Mesodermal cell (in vitro differentiated cells): ENCODE data around the gene CYP2F1.
"Not testable (repeated sequence)": the region's sequence is repeated elsewhere in the genome, so short reads cannot be mapped to it uniquely, and the experiment has no call there.

Experiments
- H3K27ac ChIP-seq: 2 replicates; pipeline ENCODE4 v1.7.0; 2013; ENCODE audit warnings: mild to moderate bottlenecking, low read depth, low read length, moderate library complexity; ENCODE audit not compliant: severe bottlenecking
- H3K36me3 ChIP-seq: 2 replicates; pipeline ENCODE4 v1.7.1; 2013; ENCODE audit warnings: mild to moderate bottlenecking, low read length, moderate library complexity; ENCODE audit not compliant: control insufficient read depth, insufficient read depth
- H3K4me1 ChIP-seq: one replicate; pipeline ENCODE4 v1.7.1; 2013; ENCODE audit warnings: mild to moderate bottlenecking, low read length; ENCODE audit not compliant: insufficient read depth, control insufficient read depth, poor library complexity, severe bottlenecking
- H3K4me3 ChIP-seq: 2 replicates; pipeline ENCODE4 v1.7.0; 2013; ENCODE audit warnings: low read length, control low read depth, mild to moderate bottlenecking; ENCODE audit not compliant: insufficient read depth, poor library complexity, severe bottlenecking; ENCODE audit errors: extremely low read depth
- H3K9me3 ChIP-seq: 2 replicates; pipeline ENCODE4 v1.7.1; 2013; ENCODE audit warnings: mild to moderate bottlenecking, low read length, moderate library complexity; ENCODE audit not compliant: control insufficient read depth
- WGBS, 2 experiments: methylation state at CpG; one replicate each; pipeline ENCODE4 v1.1.5; 2013; ENCODE audit warnings: missing lambda C conversion rate in 2 of 2; ENCODE audit not compliant: insufficient coverage in 2 of 2; 5-methylcytosine and 5-hydroxymethylcytosine counted together

CYP2F1 gene

DNA sequence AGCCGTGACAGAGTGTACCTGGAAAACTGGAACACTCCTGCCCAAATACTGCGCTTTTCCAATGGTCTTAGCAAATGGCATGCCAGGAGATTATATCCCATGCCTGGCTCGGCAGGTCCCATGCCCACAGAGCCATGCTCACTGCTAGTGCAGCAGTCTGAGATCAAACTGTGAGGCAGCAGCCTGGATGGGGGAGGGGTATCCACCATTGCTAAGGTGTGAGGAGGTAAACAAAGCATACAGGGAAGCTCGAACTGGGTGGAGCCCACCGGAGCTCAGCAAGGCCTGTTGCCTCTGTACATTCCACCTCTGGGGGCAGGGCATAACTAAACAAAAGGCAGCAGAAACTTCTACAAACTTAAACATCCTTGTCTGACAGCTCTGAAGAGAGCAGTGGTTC lies 15.5 kb upstream of the CYP2F1 start:
- WGBS, 2 experiments: 69 to 76% methylated on average over 4 to 5 of the region's 5 CpGs
- H3K4me1 ChIP-seq: no peaks in the 10 kb centered on the region
- H3K36me3 ChIP-seq: no peaks in the 10 kb centered on the region
- no peak overlapping the region for H3K4me3 ChIP-seq
- no peak overlapping the region for H3K27ac ChIP-seq
- no peaks in the 10 kb centered on the region for H3K9me3 ChIP-seq

DNA sequence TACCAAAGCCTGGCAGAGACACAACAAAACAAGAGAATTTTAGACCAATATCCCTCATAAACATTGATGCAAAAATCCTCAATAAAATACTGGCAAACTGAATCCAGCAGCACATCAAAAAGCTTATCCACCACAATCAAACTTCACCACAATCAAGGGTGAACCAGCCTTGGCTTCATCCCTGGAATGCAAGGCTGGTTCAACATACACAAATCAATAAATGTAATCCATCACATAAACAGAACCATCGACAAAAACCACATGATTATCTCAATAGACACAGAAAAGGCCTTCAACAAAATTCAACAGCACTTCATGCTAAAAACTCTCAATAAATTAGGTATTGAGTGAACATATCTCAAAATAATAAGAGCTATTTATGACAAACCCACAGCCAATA lies 12.0 kb upstream of the CYP2F1 start:
- not testable (repeated sequence) for H3K4me1 ChIP-seq, H3K27ac ChIP-seq, H3K36me3 ChIP-seq, H3K9me3 ChIP-seq, H3K4me3 ChIP-seq
- 83% methylated on average over 1 of the region's 1 CpG; no CpG with 5 or more reads in 1 of the 2 experiments for WGBS, 2 experiments

DNA sequence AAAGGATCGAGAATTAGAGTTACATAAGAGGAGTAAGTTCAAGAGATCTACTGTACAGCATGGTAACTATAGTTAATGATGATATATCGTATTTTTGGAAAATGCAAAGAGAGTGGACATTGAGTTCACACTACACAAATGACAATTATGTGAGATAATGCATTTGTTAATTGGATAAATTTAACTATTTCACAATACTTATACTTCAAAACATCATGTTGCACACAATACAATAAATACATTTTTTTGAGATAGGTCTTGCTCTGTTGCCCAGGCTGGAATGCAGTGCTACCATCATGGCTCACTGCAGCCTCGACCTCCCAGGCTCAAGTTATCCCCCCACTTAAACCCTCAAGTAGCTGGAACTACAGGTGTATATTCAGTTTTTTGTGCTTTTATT lies 8.1 kb upstream of the CYP2F1 start:
- Histone ChIP-seq H3K36me3 (no peaks in the 10 kb centered on the region), H3K4me1 (no peaks in the 10 kb centered on the region), H3K9me3 (no peaks in the 10 kb centered on the region), H3K4me3 (no peak overlapping the region), H3K27ac (no peak overlapping the region)
- WGBS, 2 experiments: 100% methylated on average over 1 of the region's 3 CpGs

DNA sequence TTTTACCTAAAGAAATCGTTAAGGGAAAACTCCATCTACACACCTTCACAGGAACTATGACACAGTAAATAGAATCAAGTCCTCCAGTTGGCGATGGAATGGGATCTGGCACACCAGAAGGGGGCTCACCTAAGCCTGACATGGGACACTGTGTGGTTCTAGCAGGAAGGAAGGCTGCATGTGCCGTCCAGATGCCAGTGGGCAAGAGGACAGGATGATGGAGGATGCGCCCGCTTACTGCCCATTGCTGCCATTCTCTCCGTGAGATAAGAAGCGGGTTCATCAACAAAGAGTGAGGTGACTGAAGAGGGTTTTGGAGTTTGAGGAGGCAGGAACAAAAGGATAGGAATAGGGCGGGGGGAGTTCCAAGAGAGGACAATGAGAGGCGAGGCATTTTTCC lies 2.9 kb upstream of the CYP2F1 start:
- H3K36me3 ChIP-seq: no peaks in the 10 kb centered on the region

DNA sequence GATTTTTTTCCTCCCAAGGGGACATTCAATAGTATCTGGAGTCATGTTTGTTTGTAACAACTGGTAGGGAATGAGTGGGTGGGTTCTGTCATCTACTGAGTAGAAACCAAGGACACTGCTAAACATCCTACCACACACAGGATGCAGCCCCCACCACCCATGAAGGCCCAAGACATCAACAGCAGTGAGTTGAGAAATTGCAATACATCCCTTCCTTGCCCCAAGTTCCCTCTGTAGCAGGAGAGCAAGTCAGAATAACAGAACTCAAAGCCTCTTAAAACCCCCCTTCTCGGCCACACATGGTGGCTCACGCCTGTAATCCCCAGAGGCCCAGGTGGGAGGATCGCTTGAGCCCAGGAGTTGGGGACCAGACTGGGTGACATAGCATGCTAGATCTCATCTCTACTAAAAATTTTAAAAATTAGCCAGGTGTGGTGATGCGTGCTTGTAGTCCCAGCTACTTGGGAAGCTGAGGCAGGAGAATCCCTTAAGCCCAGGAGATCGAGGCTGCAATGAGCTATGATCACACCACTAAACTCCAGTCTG lies 2.4 kb upstream of the CYP2F1 start:
- 92% methylated on average over 5 of the region's 5 CpGs; no CpG with 5 or more reads in 1 of the 2 experiments for WGBS, 2 experiments
- no peak overlapping the region for H3K4me3 ChIP-seq

More for the DNA sequence above, 2.9 kb upstream of the CYP2F1 start:
- Histone ChIP-seq H3K9me3 (peaks cover 7% of the 10 kb centered on the region), H3K27ac (no peak overlapping the region), H3K4me3 (no peak overlapping the region), H3K4me1 (no peaks in the 10 kb centered on the region)
- 86 to 94% methylated on average over 8 of the region's 9 CpGs for WGBS, 2 experiments

DNA sequence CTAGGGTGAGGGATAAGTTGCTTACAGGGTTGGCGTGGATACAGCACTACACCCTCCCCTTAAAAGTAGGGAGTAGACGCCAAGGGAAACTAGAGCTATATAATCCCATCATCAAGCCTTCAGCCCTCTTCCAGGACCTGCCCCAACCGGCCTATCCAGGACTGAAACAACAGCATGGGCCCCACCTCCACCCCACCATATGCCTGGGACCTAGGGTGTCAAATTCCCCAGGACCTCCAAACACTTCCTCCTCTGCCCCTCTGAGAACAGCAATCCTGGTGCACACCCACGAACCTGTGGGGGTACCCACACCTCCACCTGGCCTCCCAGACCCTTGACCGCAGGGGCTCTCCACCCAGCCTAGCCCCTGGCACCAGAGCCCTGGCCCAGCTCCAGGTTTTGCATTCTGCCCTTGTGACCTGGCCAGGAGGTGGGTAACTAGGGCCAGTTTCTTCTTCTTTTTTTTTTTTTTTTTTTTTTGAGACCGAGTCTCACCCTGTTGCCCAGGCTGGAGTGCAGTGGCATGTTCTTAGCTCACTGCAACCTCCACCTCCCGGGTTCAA lies 1.4 kb upstream of the CYP2F1 start:
- Histone ChIP-seq H3K4me3 (no peak overlapping the region), H3K4me1 (no peaks in the 10 kb centered on the region), H3K36me3 (no peaks in the 10 kb centered on the region), H3K27ac (no peak overlapping the region), H3K9me3 (peaks cover 7% of the 10 kb centered on the region)
- WGBS, 2 experiments: 88 to 90% methylated on average over 1 to 5 of the region's 7 CpGs

More for the DNA sequence above, 2.4 kb upstream of the CYP2F1 start:
- Histone ChIP-seq H3K27ac (no peak overlapping the region), H3K9me3 (peaks cover 7% of the 10 kb centered on the region), H3K36me3 (no peaks in the 10 kb centered on the region), H3K4me1 (no peaks in the 10 kb centered on the region)

DNA sequence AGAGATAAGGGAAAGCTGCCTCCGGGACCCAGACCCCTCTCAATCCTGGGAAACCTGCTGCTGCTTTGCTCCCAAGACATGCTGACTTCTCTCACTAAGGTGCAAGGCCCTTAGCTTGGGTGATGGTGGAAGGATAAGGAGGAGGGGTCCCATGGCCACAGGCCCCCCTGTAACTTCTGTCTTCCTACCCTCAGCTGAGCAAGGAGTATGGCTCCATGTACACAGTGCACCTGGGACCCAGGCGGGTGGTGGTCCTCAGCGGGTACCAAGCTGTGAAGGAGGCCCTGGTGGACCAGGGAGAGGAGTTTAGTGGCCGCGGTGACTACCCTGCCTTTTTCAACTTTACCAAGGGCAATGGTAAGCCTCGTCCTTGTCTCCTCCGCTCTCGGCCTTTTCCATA lies 2.0 kb downstream of the CYP2F1 start:
- H3K36me3 ChIP-seq: no peaks in the 10 kb centered on the region
- H3K9me3 ChIP-seq: peaks cover 7% of the 10 kb centered on the region
- WGBS, 2 experiments: 75 to 91% methylated on average over 2 to 6 of the region's 8 CpGs
- no peak overlapping the region for H3K4me3 ChIP-seq
- no peak overlapping the region for H3K27ac ChIP-seq
- H3K4me1 ChIP-seq: no peaks in the 10 kb centered on the region

DNA sequence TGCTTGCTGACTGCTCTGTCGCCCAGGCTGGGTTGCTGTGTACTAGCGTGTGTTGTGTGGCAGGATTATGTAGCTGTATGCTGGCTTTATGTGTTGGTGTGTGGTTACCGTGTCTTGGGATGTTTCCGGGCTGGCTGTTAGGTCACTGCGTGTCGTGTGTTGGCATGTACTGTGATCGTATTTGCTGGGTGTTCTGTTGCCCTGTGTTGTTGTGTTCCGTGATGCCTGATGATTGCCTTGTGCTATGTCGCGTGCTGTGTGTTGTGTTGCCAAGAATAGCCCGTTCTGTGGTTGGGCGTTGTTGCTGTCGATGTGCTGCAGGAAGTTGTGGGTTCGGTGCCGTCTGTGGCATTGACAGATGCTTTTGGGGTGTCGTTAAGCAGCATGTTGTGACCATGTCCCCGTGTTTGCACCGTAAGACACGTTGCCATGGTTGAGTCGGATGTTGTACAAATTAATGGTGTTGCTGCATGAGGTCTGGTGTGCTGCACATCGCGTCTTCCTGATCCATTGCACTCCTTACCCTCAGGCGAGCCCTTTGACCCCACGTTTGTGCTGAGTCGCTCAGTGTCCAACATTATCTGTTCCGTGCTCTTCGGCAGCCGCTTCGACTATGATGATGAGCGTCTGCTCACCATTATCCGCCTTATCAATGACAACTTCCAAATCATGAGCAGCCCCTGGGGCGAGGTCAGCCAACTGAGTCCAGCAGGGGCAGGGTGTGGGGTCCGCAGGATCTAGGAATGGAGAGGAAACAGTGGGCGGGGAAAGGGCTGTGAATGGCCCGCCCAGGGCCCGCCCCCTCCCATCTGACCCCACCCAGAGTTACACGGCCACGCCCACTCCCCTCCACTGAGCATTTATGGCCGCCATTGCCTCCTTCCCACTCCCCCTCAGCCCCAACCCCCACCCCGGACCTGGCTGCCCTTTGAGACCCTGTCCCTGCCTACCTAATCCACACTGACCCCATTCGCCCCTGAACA lies 7.0 kb downstream of the CYP2F1 start:
- not testable (repeated sequence) for H3K9me3 ChIP-seq, H3K4me1 ChIP-seq, H3K4me3 ChIP-seq, H3K36me3 ChIP-seq, H3K27ac ChIP-seq
- 94 to 99% methylated on average over 11 to 31 of the region's 41 CpGs for WGBS, 2 experiments

DNA sequence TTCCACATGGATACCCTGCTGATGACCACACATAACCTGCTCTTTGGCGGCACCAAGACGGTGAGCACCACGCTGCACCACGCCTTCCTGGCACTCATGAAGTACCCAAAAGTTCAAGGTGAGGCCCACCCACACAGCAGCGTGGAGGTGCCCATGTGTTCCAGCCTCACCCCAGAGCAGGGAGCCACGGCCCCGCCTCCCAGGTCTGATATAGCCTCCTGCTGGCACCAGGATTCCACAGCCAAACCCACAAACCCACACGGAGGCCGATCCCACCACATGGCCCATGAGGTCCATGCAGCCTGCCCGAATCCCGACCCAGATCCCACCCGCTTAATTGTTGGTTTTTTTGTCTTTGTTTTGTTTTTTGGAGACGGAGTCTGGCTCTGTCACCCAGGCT lies 8.6 kb downstream of the CYP2F1 start:
- H3K4me1 ChIP-seq: not testable (repeated sequence)

DNA sequence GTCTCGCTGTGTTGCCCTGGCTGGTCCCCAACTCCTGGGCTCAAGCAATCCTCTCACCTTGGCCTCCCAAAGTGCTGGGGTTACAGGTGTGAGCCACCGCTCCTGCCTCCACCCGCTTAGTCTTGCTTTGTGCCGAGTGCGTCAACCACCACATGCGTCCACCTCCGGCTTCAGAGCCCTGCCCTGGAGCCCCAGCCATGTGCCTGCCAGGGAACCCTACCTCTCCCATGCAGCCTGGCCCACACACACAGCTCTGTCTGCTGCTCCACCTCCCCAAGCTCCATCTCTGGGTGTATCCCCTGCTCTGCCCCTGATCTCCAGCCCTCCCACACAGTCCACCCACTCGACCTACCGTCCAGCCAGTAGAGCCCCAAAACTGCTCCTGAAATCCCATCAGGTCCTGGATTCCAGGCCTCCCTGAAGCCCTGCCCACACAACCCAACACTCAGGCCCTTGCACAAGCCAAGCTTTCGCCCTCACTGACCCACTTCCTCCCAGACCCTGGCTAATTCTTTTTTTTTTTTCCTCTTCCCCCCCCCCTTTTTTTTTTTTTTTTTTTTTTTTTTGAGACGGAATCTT lies 9.6 kb downstream of the CYP2F1 start:
- Histone ChIP-seq H3K36me3 (no peaks in the 10 kb centered on the region), H3K4me3 (no peak overlapping the region), H3K27ac (no peak overlapping the region), H3K4me1 (no peaks in the 10 kb centered on the region), H3K9me3 (no peaks in the 10 kb centered on the region)
- WGBS, 2 experiments: 92 to 100% methylated on average over 8 of the region's 11 CpGs

More for the DNA sequence above, 8.6 kb downstream of the CYP2F1 start:
- H3K27ac ChIP-seq, H3K4me3 ChIP-seq, H3K9me3 ChIP-seq, H3K36me3 ChIP-seq: not testable (repeated sequence)
- 92 to 97% methylated on average over 12 to 13 of the region's 13 CpGs for WGBS, 2 experiments
